ENCODE data around the gene TRPM5. TPM values are rescaled to one million over a fixed set of nuclear protein-coding genes. Genes with fewer than 3 reads are reported as not detected.

Gene TRPM5
- total RNA-seq, 2 experiments from 2014 or later, result not detected

DNA sequence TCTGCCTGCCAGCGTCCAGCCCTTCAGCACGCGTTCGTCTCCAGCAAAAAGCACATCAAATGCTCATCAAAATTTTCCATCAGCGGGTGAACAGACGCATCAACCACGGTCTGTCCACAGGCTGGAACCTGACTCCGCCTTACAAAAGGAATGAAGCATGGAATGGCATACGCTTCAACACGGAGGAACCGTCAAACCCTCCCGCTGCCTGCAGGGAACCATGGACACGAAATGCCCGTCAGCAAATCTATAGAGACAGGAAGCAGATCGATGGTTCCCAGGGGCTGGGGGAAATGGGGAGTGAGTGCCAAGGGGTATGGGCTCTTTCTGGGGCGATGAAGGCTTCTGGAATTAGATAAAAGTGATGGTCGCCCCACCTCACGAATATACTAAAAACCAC, 27.5 kb downstream of the TRPM5 start:
- no TSS peak for BruUV-seq (replicated peaks)
- Histone ChIP-seq H3K4me1 (ENCODE audit: insufficient read depth, low read length, poor library complexity, severe bottlenecking) (no peaks in the 10 kb centered on the region), H4K20me1 (ENCODE audit: insufficient read depth, low read length) (no peaks in the 10 kb centered on the region), H3K9me3 (ENCODE audit: low read length) (no peaks in the 10 kb centered on the region), H3K36me3 (ENCODE audit: insufficient read depth, low read length) (no peaks in the 10 kb centered on the region), H3K4me2 (ENCODE audit: low read length) (no peak overlapping the region), H3K27ac (ENCODE audit: low read depth, low read length, poor library complexity, severe bottlenecking) (no peak overlapping the region), H3K79me2 (ENCODE audit: insufficient read depth, low read depth, low read length) (no peaks in the 10 kb centered on the region), H2AFZ (ENCODE audit: low read length) (no peak overlapping the region), H3K4me3 (ENCODE audit: low read depth, low read length, poor library complexity, severe bottlenecking) (no peak overlapping the region), H3K9me2 (ENCODE audit: insufficient read depth, low read length) (no peaks in the 10 kb centered on the region)
- CTCF ChIA-PET (ENCODE audit: unreplicated experiment), result interaction anchor here (4.7 kb wide), 1 partner anchor 111 kb away, joined by 44 read pairs; no protein-coding TSS in a partner anchor
- TF ChIP-seq EZH2phosphoT487 (IDR thresholded peaks at IDR 0.05; ENCODE audit: borderline replicate concordance, low read depth, low read length), result no peak
- TF ChIP-seq, protein P1, sequence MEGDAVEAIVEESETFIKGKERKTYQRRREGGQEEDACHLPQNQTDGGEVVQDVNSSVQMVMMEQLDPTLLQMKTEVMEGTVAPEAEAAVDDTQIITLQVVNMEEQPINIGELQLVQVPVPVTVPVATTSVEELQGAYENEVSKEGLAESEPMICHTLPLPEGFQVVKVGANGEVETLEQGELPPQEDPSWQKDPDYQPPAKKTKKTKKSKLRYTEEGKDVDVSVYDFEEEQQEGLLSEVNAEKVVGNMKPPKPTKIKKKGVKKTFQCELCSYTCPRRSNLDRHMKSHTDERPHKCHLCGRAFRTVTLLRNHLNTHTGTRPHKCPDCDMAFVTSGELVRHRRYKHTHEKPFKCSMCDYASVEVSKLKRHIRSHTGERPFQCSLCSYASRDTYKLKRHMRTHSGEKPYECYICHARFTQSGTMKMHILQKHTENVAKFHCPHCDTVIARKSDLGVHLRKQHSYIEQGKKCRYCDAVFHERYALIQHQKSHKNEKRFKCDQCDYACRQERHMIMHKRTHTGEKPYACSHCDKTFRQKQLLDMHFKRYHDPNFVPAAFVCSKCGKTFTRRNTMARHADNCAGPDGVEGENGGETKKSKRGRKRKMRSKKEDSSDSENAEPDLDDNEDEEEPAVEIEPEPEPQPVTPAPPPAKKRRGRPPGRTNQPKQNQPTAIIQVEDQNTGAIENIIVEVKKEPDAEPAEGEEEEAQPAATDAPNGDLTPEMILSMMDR (conservative IDR thresholded peaks at IDR 0.05; ENCODE audit: low read length), result no peak
- DNase-seq (ENCODE audit: low spot score), result no peak
- intact Hi-C loops (cut with micrococcal nuclease; ENCODE audit: unreplicated experiment), result no loop called here
- POLR2A ChIA-PET, result no interaction called here

GRCh38 chr11:2415601-2416380, 28.5 kb downstream of the TRPM5 start:
- ChIA-PET CTCF (ENCODE audit: unreplicated experiment) (no interaction called here), POLR2A (no interaction called here)
- BruUV-seq (replicated peaks), result no TSS peak
- H3K9me2 ChIP-seq (ENCODE audit: insufficient read depth, low read length), result no peaks in the 10 kb centered on the region
- intact Hi-C loops (cut with micrococcal nuclease; ENCODE audit: unreplicated experiment), result no loop called here
- H3K79me2 ChIP-seq (ENCODE audit: insufficient read depth, low read depth, low read length), result no peaks in the 10 kb centered on the region
- TF ChIP-seq, protein P1 (conservative IDR thresholded peaks at IDR 0.05; ENCODE audit: low read length), result no peak
- TF ChIP-seq EZH2phosphoT487 (IDR thresholded peaks at IDR 0.05; ENCODE audit: borderline replicate concordance, low read depth, low read length), result no peak
- H3K9me3 ChIP-seq (ENCODE audit: low read length), result no peaks in the 10 kb centered on the region
- H3K4me1 ChIP-seq (ENCODE audit: insufficient read depth, low read length, poor library complexity, severe bottlenecking), result no peaks in the 10 kb centered on the region
- no peak overlapping the region for H3K4me2 ChIP-seq (ENCODE audit: low read length)
- no peaks in the 10 kb centered on the region for H4K20me1 ChIP-seq (ENCODE audit: insufficient read depth, low read length)
- no peak overlapping the region for H3K27ac ChIP-seq (ENCODE audit: low read depth, low read length, poor library complexity, severe bottlenecking)
- no peak overlapping the region for H2AFZ ChIP-seq (ENCODE audit: low read length)
- DNase-seq (ENCODE audit: low spot score), result no peak
- no peak overlapping the region for H3K4me3 ChIP-seq (ENCODE audit: low read depth, low read length, poor library complexity, severe bottlenecking)
- no peaks in the 10 kb centered on the region for H3K36me3 ChIP-seq (ENCODE audit: insufficient read depth, low read length)

DNA sequence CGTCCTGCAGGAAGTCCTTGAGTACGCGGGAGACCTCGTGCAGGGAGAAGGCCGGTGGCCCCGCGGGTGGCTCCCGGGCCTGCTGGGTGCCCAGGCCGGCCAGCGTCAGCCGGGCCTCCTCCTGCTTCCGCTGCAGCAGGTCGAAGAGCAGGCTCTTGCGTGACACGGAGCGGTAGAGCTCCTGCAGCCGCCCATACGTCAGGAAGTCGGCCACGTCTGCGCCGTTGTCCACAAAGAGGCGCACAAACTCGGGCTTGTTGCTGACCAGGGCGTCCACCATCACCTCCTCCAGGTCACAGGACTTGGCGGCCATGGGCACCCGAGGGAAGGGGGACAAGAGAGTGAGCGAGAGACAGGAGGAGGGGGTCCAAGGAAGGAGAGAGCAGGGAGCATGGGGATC, 29.1 kb downstream of the TRPM5 start:
- intact Hi-C loops (cut with micrococcal nuclease; ENCODE audit: unreplicated experiment), result no loop called here
- POLR2A ChIA-PET, result no interaction called here

More for the DNA sequence above, 29.1 kb downstream of the TRPM5 start:
- no peak overlapping the region for H3K4me2 ChIP-seq (ENCODE audit: low read length)
- BruUV-seq (replicated peaks), result no TSS peak
- no peak for DNase-seq (ENCODE audit: low spot score)
- TF ChIP-seq EZH2phosphoT487 (IDR thresholded peaks at IDR 0.05; ENCODE audit: borderline replicate concordance, low read depth, low read length), result no peak
- no peak overlapping the region for H3K27ac ChIP-seq (ENCODE audit: low read depth, low read length, poor library complexity, severe bottlenecking)
- H3K9me2 ChIP-seq (ENCODE audit: insufficient read depth, low read length), result no peaks in the 10 kb centered on the region
- no peak overlapping the region for H2AFZ ChIP-seq (ENCODE audit: low read length)
- no peaks in the 10 kb centered on the region for H3K79me2 ChIP-seq (ENCODE audit: insufficient read depth, low read depth, low read length)
- CTCF ChIA-PET (ENCODE audit: unreplicated experiment), result no interaction called here
- no peaks in the 10 kb centered on the region for H3K4me1 ChIP-seq (ENCODE audit: insufficient read depth, low read length, poor library complexity, severe bottlenecking)
- no peak overlapping the region for H3K4me3 ChIP-seq (ENCODE audit: low read depth, low read length, poor library complexity, severe bottlenecking)
- H3K36me3 ChIP-seq (ENCODE audit: insufficient read depth, low read length), result no peaks in the 10 kb centered on the region
- H4K20me1 ChIP-seq (ENCODE audit: insufficient read depth, low read length), result no peaks in the 10 kb centered on the region
- no peaks in the 10 kb centered on the region for H3K9me3 ChIP-seq (ENCODE audit: low read length)

Data from OCI-LY7 (cell line).